Measurements from ENCODE around the gene PMEL.

DNA sequence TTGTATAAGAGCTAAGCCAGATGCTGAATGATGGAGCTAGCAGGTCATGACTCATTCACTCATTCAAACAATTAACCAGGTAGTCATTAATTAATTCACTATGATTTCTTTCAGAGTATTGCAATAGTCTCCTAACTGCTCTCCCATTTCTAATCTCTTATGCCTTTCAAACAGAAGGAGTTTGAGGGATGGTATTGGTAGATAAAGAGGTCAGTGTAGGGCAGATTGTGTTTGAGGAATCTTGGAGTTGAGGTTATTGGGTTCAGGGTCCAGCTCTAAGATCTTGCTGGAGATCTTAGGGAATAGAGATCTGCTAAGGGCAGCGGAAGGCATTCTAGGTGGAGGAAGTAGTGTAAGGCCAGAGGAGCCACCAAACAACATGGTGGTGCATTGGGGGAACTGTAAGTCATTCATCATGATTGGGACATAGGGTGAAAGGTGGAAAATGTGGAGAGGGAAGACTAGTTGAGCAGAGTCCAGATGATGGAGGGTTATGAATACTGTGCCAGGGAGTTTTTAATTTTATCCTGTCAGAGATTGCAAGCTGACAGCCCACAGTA, 23.2 kb downstream of the PMEL start:
- TF ChIP-seq RFX5 (IDR thresholded peaks at IDR 0.05; ENCODE audit: low read depth, low read length) (no peak), CTCF (conservative IDR thresholded peaks at IDR 0.05; ENCODE audit: low read depth, low read length) (no peak), POLR2A (IDR thresholded peaks at IDR 0.05; ENCODE audit: low read depth, low read length) (no peak), MAFK (IDR thresholded peaks at IDR 0.05; ENCODE audit: low read depth, low read length) (no peak)

Measured in IMR-90 (cell line).